GM12878 (cell line): ENCODE measurements around the gene GPC3. TPM values are rescaled to one million over a fixed set of nuclear protein-coding genes. Genes with fewer than 3 reads are reported as not detected.

Experiments used
- ATAC-seq: fragments of 200-7000 bp; cut with Tn5 transposase; 3 replicates; pipeline ENCODE4 v1.9.1; 2020; ENCODE audit warnings: mild to moderate bottlenecking, moderate library complexity
- BruUV-seq: library from RNA; stranded (reverse); fragments of 400-500 nt; replicated peaks from 2 replicates; lab custom pipeline; 2021; lab: Mats Ljungman, UMichigan
- CTCF ChIA-PET: fragments of 300-600 bp; sonication (Branson Sonifier 250); formaldehyde crosslinking; extraction: SDS; loops from one replicate; lab custom pipeline; 2021; ENCODE audit warnings: inconsistent platforms; lab: Yijun Ruan, JAX
- POLR2A ChIA-PET: fragments of 350-600 bp; formaldehyde crosslinking; extraction: SDS; loops from one replicate; lab custom pipeline; 2021; ENCODE audit warnings: inconsistent platforms; lab: Charles Lee
- RAD21 ChIA-PET: fragments of 300-600 bp; sonication (Branson Sonifier 250); formaldehyde crosslinking; loops from one replicate; lab custom pipeline; 2023; ENCODE audit warnings: antibody characterized with exemption; ENCODE audit not compliant: unreplicated experiment; lab: Charles Lee
- SMC1A ChIA-PET: fragments of 300-600 bp; sonication (Branson Sonifier 250); formaldehyde crosslinking; loops from one replicate; lab custom pipeline; 2023; ENCODE audit not compliant: unreplicated experiment, uncharacterized antibody; lab: Charles Lee
- DNase-seq: peaks from one replicate; pipeline ENCODE4 v3.0.0-alpha.2; 2011; ENCODE audit warnings: low read depth, low spot score
- FAIRE-seq: peaks from 3 replicates; lab custom pipeline; 2011; peaks lifted over from hg19 to GRCh38; lab: Jason Lieb, UNC
- H2AFZ ChIP-seq: 2 replicates; pipeline ENCODE4 v1.6.0; 2011; ENCODE audit warnings: low read depth, low read length, control low read depth; ENCODE audit not compliant: control insufficient read depth
- H3K27ac ChIP-seq: 2 replicates; pipeline ENCODE4 v1.5.1; 2011; ENCODE audit warnings: control low read depth; ENCODE audit not compliant: control insufficient read depth, insufficient read depth
- H3K27me3 ChIP-seq, 2 experiments: replicated peaks in 1 of 2; 2 replicates each; pipeline versions ENCODE4 v1.6.0 to v1.6.1; 2011; ENCODE audit warnings: low read length in 1 of 2; ENCODE audit not compliant: control insufficient read depth in 2 of 2, insufficient read depth in 2 of 2
- H3K36me3 ChIP-seq, 2 experiments: 2 replicates each; pipeline ENCODE4 v1.5.1; 2011; ENCODE audit warnings: low read length in 1 of 2; ENCODE audit not compliant: control insufficient read depth in 2 of 2, insufficient read depth in 2 of 2
- H3K4me1 ChIP-seq: 2 replicates; pipeline ENCODE4 v1.6.1; 2011; ENCODE audit warnings: mild to moderate bottlenecking, low read length, moderate library complexity, mixed read lengths; ENCODE audit not compliant: control insufficient read depth, insufficient read depth
- H3K4me2 ChIP-seq: 2 replicates; pipeline ENCODE4 v1.6.0; 2011; ENCODE audit warnings: control low read depth; ENCODE audit not compliant: control insufficient read depth, insufficient read depth
- H3K4me3 ChIP-seq: fragments of 200-600 bp; sonication (generic); 2 replicates; pipeline ENCODE4 v1.5.1; 2016
- H3K79me2 ChIP-seq: 2 replicates; pipeline ENCODE4 v1.6.0; 2011; ENCODE audit warnings: low read length; ENCODE audit not compliant: control insufficient read depth, insufficient read depth
- H3K9ac ChIP-seq: 2 replicates; pipeline ENCODE4 v1.8.0; 2011; ENCODE audit warnings: low read length, control low read depth, mixed read lengths; ENCODE audit not compliant: control insufficient read depth, insufficient read depth
- H3K9me3 ChIP-seq: replicated peaks from 3 replicates; pipeline ENCODE4 v1.5.1; 2011; ENCODE audit warnings: mild to moderate bottlenecking, low read length; ENCODE audit not compliant: control insufficient read depth, insufficient read depth
- H4K20me1 ChIP-seq: 2 replicates; pipeline ENCODE4 v1.6.0; 2011; ENCODE audit not compliant: control insufficient read depth, insufficient read depth
- BACH1 ChIP-seq: fragments of 450-650 bp; IDR thresholded peaks from 2 replicates; pipeline ENCODE4 v1.6.1; 2017; ENCODE audit warnings: mild to moderate bottlenecking, borderline replicate concordance
- EGR1 ChIP-seq, 2 experiments: IDR thresholded peaks; 1 replicate in 1 of 2; 2 replicates in 1 of 2; pipeline ENCODE4 v1.6.1; 2011 to 2012; ENCODE audit warnings: low read depth in 2 of 2, low read length in 2 of 2, borderline replicate concordance in 1 of 2, mild to moderate bottlenecking in 1 of 2, moderate library complexity in 1 of 2
- MXI1 ChIP-seq: fragments of 150-350 bp; IDR thresholded peaks from 2 replicates; pipeline ENCODE4 v1.6.1; 2011; ENCODE audit warnings: low read depth, mild to moderate bottlenecking, inconsistent platforms, low read length, improper control_type of control experiment
- NFXL1 ChIP-seq: fragments of 450-650 bp; IDR thresholded peaks from 2 replicates; pipeline ENCODE4 v1.6.1; 2017; ENCODE audit warnings: antibody characterized with exemption, mild to moderate bottlenecking, borderline replicate concordance
- NKRF ChIP-seq: fragments of 450-650 bp; conservative IDR thresholded peaks from 2 replicates; pipeline ENCODE4 v1.6.1; 2017; ENCODE audit warnings: mild to moderate bottlenecking, moderate library complexity
- PAX8 ChIP-seq: fragments of 450-650 bp; IDR thresholded peaks from 2 replicates; pipeline ENCODE4 v1.6.1; 2017; ENCODE audit warnings: mild to moderate bottlenecking, moderate library complexity
- ZNF384 ChIP-seq: IDR thresholded peaks from 2 replicates; pipeline ENCODE4 v1.6.1; 2012; ENCODE audit warnings: low read depth, mild to moderate bottlenecking, low read length, improper control_type of control experiment, borderline replicate concordance
- WGBS: methylation state at CpG from one replicate; pipeline ENCODE4 v1.1.6; 2016; ENCODE audit warnings: low lambda C conversion rate; ENCODE audit not compliant: insufficient replicate concordance, insufficient coverage; ENCODE audit errors: missing lambda C conversion rate; 5-methylcytosine and 5-hydroxymethylcytosine counted together
- in situ Hi-C: fragments of 300-500 bp; cut with MboI; formaldehyde crosslinking; loops from 9 replicates; pipeline ENCODE4 v1.14.3; 2018; ENCODE audit warnings: mixed read lengths
- intact Hi-C: fragments of 100-400 bp; cut with micrococcal nuclease; formaldehyde crosslinking; loops from one replicate; pipeline ENCODE4 v1.14.2; 2022; ENCODE audit not compliant: unreplicated experiment
- polyA plus RNA-seq, 11 experiments: library from polyadenylated mRNA; depleted of rRNA in 4 of 11; unstranded in 6 of 11; stranded (reverse) in 5 of 11; fragments of >200 nt; fragmentation: Nextera tagmentation in 4 of 11; fragmentation: Illumina TruSeq in 1 of 11; extraction: Ambion mirVana in 4 of 11; extraction: Trizol in 1 of 11; gene quantifications; 1 replicate in 1 of 11; 2 replicates in 10 of 11; pipeline versions ENCODE4 v1.2.1 to v1.2.3, GENCODE V29; 2011 to 2016; ENCODE audit warnings: inconsistent platforms in 2 of 11, missing spikeins in 2 of 11, low read depth in 1 of 11
- total RNA-seq, 4 experiments: library from RNA; depleted of rRNA in 3 of 4; stranded (reverse); fragments of >200 nt in 3 of 4; fragmentation: Illumina TruSeq in 1 of 4; extraction: Trizol in 1 of 4; gene quantifications; 2 replicates each; pipeline versions ENCODE4 v1.2.1 to v1.2.3, GENCODE V29; 2013 to 2021

Gene GPC3
- total and polyA plus RNA-seq, 10 of the 15 experiments (the other 5 are each of a cell fraction or from before 2014, with no cell fraction given): 0.09 to 0.82 TPM; not detected in 8

GRCh38 chrX:133646719-133647116 is 338.7 kb downstream of the GPC3 start (continued):
- no peak for TF ChIP-seq NFXL1

GRCh38 chrX:133645977-133646718 is 339.2 kb downstream of the GPC3 start:
- no peak for ATAC-seq
- WGBS: 7% methylated on average over 5 of the region's 5 CpGs

More at GRCh38 chrX:133645977-133646718, 339.2 kb downstream of the GPC3 start:
- H3K27ac ChIP-seq: no peak overlapping the region
- H3K9me3 ChIP-seq: no peaks in the 10 kb centered on the region
- H3K9ac ChIP-seq: no peak overlapping the region
- H4K20me1 ChIP-seq: no peaks in the 10 kb centered on the region
- H3K4me2 ChIP-seq: no peak overlapping the region
- RAD21 ChIA-PET: no interaction called here
- no peak for TF ChIP-seq MXI1
- TF ChIP-seq ZNF384: no peak
- TF ChIP-seq EGR1 (IDR thresholded peaks at IDR 0.05; ENCODE audit: borderline replicate concordance in 1 of 2, low read depth in 2 of 2, low read length in 2 of 2): no peak
- no peak for TF ChIP-seq PAX8
- no peak for TF ChIP-seq NKRF
- no peak for TF ChIP-seq BACH1
- SMC1A ChIA-PET: no interaction called here
- FAIRE-seq: no peak
- DNase-seq: no peak
- no peaks in the 10 kb centered on the region for H3K27me3 ChIP-seq
- POLR2A ChIA-PET: no interaction called here
- H3K4me1 ChIP-seq: no peaks in the 10 kb centered on the region
- intact Hi-C loops (no loop called here), in situ Hi-C loops (no loop called here)
- no peak overlapping the region for H3K4me3 ChIP-seq
- no peak overlapping the region for H2AFZ ChIP-seq
- CTCF ChIA-PET: no interaction called here
- no TSS peak for BruUV-seq
- H3K36me3 ChIP-seq: no peaks in the 10 kb centered on the region
- H3K79me2 ChIP-seq: no peaks in the 10 kb centered on the region
